NCI-H748 treated with DMSO at 0.1 percent for 48 hours (cell line): ENCODE data around the gene ITPR1.

ENCODE experiments used
- DNase-seq: peaks from one replicate; lab custom pipeline; 2025; lab: John Stamatoyannopoulos, UW

The ITPR1 gene

GRCh38 chr3:4491855-4492207 lies 1.3 kb upstream of the ITPR1 start:
- no peak for DNase-seq

GRCh38 chr3:4492208-4493013 lies 737 bp upstream of the ITPR1 start:
- no peak for DNase-seq

GRCh38 chr3:4493941-4494894 lies 1.1 kb downstream of the ITPR1 start:
- no peak for DNase-seq

- no peak for DNase-seq
These were observed 1.7 kb downstream of the ITPR1 start for GRCh38 chr3:4494895-4495264.

GRCh38 chr3:4495294-4496086 lies 2.3 kb downstream of the ITPR1 start:
- no peak for DNase-seq

- no peak for DNase-seq
These were observed 2.9 kb downstream of the ITPR1 start for GRCh38 chr3:4496087-4496452.

- DNase-seq: no peak
These were observed 4.0 kb downstream of the ITPR1 start for GRCh38 chr3:4497005-4497692.

- no peak for DNase-seq
These were observed 4.7 kb downstream of the ITPR1 start for GRCh38 chr3:4497843-4498324.

GRCh38 chr3:4498446-4498845 lies 5.3 kb downstream of the ITPR1 start:
- no peak for DNase-seq

GRCh38 chr3:4501437-4501836 lies 8.3 kb downstream of the ITPR1 start:
- no peak for DNase-seq

GRCh38 chr3:4501927-4502326 lies 8.8 kb downstream of the ITPR1 start:
- no peak for DNase-seq

GRCh38 chr3:4503050-4503449 lies 9.9 kb downstream of the ITPR1 start:
- DNase-seq: no peak

- no peak for DNase-seq
These were observed 11.5 kb downstream of the ITPR1 start for GRCh38 chr3:4504340-4505261.

- no peak for DNase-seq
These were observed 12.8 kb downstream of the ITPR1 start for GRCh38 chr3:4505688-4506558.

- DNase-seq: no peak
These were observed 13.4 kb downstream of the ITPR1 start for GRCh38 chr3:4506559-4507023.

- DNase-seq: no peak
These were observed 14.0 kb downstream of the ITPR1 start for GRCh38 chr3:4507024-4507596.

- DNase-seq: no peak
These were observed 15.2 kb downstream of the ITPR1 start for GRCh38 chr3:4508048-4508981.

GRCh38 chr3:4509043-4509442 lies 15.9 kb downstream of the ITPR1 start:
- DNase-seq: no peak
